ENCODE data around the gene AGMAT. TPM values are rescaled to one million over a fixed set of nuclear protein-coding genes. Genes with fewer than 3 reads are reported as not detected.

Gene AGMAT
- total and polyA plus RNA-seq, 2 donors (not counting 1 experiment from before 2014, with no cell fraction given) = 0.52 to 1.2 TPM

DNA sequence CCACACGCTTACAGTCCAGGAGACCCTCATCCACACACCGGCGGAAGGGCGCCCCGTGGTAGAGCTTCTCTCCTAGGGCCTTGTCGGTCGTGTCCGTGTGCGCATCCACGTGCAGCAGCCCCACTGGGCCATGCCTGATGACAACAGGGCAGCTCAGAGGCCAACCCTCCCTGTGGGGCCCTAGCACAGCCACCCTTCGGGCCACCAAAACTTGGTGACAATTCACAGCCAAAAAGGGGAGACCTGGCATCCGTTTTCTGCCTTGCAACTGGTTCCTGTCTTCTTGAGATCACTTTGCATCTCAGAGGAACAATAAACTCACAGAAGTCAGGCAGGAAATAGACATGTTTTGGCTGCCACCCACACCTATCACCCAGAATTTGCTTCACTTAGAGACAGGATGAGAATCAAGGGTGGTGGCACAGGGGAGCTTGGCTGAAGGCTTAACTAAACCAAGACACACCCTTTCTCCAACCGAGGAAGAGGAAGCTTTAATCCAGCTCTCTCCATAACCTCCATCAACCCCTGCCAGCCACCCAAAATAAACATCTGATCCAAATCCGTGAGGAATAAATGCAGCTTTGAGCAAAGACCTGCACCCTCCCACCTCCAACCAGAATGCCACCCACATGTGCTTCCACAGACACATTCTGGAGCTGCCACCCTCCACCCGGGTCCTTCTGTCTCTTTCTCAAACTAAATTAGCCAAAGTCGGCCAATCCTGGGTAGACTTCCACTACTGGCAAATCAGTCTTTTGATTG lies 5.7 kb downstream of the AGMAT start:
- H2AFZ ChIP-seq (ENCODE audit: low read length) = no peak overlapping the region
- TF ChIP-seq, protein P1, sequence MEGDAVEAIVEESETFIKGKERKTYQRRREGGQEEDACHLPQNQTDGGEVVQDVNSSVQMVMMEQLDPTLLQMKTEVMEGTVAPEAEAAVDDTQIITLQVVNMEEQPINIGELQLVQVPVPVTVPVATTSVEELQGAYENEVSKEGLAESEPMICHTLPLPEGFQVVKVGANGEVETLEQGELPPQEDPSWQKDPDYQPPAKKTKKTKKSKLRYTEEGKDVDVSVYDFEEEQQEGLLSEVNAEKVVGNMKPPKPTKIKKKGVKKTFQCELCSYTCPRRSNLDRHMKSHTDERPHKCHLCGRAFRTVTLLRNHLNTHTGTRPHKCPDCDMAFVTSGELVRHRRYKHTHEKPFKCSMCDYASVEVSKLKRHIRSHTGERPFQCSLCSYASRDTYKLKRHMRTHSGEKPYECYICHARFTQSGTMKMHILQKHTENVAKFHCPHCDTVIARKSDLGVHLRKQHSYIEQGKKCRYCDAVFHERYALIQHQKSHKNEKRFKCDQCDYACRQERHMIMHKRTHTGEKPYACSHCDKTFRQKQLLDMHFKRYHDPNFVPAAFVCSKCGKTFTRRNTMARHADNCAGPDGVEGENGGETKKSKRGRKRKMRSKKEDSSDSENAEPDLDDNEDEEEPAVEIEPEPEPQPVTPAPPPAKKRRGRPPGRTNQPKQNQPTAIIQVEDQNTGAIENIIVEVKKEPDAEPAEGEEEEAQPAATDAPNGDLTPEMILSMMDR (conservative IDR thresholded peaks at IDR 0.05 in 1 of 2, IDR thresholded peaks at IDR 0.05 in 1 of 2; ENCODE audit: low read depth in 1 of 2, low read length in 2 of 2) = no peak
- no peak for TF ChIP-seq EZH2 (IDR thresholded peaks at IDR 0.05; ENCODE audit: low read length, missing control alignments)
- no peak overlapping the region for H3K4me3 ChIP-seq (replicated peaks in 1 of 4; ENCODE audit: control extremely low read depth in 1 of 4, insufficient read depth in 1 of 4, low read depth in 3 of 4, low read length in 4 of 4)
- H3K27ac ChIP-seq (ENCODE audit: insufficient read depth, low read length) = no peak overlapping the region
- no peak overlapping the region for H3K9ac ChIP-seq (ENCODE audit: insufficient read depth, low read length)
- no peaks in the 10 kb centered on the region for H4K20me1 ChIP-seq (ENCODE audit: control insufficient read depth, extremely low read depth, insufficient read depth, low read length)
- no peak overlapping the region for H3K4me2 ChIP-seq (ENCODE audit: extremely low read depth, insufficient read depth, low read length)
- H3K79me2 ChIP-seq (ENCODE audit: control insufficient read depth, insufficient read depth, low read length) = no peaks in the 10 kb centered on the region
- H3K36me3 ChIP-seq (ENCODE audit: control insufficient read depth, insufficient read depth, low read length) = no peaks in the 10 kb centered on the region
- no peaks in the 10 kb centered on the region for H3K4me1 ChIP-seq (ENCODE audit: control insufficient read depth, extremely low read depth, insufficient read depth, low read length)
- no peaks in the 10 kb centered on the region for H3K27me3 ChIP-seq (ENCODE audit: control insufficient read depth, insufficient read depth, low read length)
- no peaks in the 10 kb centered on the region for H3K9me3 ChIP-seq (ENCODE audit: control insufficient read depth, insufficient read depth, low read depth, low read length)
- DNase-seq (ENCODE audit: low read depth in 2 of 2) = no peak

DNA sequence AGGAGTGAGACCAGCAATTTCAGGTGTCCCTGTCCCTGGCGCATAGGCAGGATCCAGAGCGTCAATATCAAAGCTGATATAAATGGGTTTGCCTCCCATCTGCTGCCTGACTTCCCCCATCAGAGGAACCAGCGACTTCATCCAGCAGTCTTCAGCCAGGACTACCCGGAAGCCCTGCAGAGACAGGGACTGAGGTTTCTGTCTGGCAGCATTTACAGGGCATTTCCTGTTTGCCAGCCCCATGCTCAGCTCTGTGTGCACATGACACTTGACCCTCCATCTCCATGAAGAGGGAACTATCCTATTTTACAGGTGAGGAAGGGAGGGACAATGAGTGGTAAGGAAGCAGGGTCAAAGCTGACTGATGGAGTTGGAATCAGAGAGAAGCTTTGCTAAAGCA lies 7.2 kb downstream of the AGMAT start:
- TF ChIP-seq, protein P1 (conservative IDR thresholded peaks at IDR 0.05 in 1 of 2, IDR thresholded peaks at IDR 0.05 in 1 of 2; ENCODE audit: low read depth in 1 of 2, low read length in 2 of 2) = no peak
- TF ChIP-seq EZH2 (IDR thresholded peaks at IDR 0.05; ENCODE audit: low read length, missing control alignments) = no peak
- Histone ChIP-seq H3K9ac (ENCODE audit: insufficient read depth, low read length) (no peak overlapping the region), H3K9me3 (ENCODE audit: control insufficient read depth, insufficient read depth, low read depth, low read length) (no peaks in the 10 kb centered on the region), H3K4me1 (ENCODE audit: control insufficient read depth, extremely low read depth, insufficient read depth, low read length) (no peaks in the 10 kb centered on the region), H3K27ac (ENCODE audit: insufficient read depth, low read length) (no peak overlapping the region), H2AFZ (ENCODE audit: low read length) (no peak overlapping the region), H4K20me1 (ENCODE audit: control insufficient read depth, extremely low read depth, insufficient read depth, low read length) (no peaks in the 10 kb centered on the region), H3K4me3 (replicated peaks in 1 of 4; ENCODE audit: control extremely low read depth in 1 of 4, insufficient read depth in 1 of 4, low read depth in 3 of 4, low read length in 4 of 4) (no peak overlapping the region), H3K27me3 (ENCODE audit: control insufficient read depth, insufficient read depth, low read length) (no peaks in the 10 kb centered on the region), H3K4me2 (ENCODE audit: extremely low read depth, insufficient read depth, low read length) (no peak overlapping the region), H3K79me2 (ENCODE audit: control insufficient read depth, insufficient read depth, low read length) (no peaks in the 10 kb centered on the region), H3K36me3 (ENCODE audit: control insufficient read depth, insufficient read depth, low read length) (no peaks in the 10 kb centered on the region)
- no peak for DNase-seq (ENCODE audit: low read depth in 2 of 2)

DNA sequence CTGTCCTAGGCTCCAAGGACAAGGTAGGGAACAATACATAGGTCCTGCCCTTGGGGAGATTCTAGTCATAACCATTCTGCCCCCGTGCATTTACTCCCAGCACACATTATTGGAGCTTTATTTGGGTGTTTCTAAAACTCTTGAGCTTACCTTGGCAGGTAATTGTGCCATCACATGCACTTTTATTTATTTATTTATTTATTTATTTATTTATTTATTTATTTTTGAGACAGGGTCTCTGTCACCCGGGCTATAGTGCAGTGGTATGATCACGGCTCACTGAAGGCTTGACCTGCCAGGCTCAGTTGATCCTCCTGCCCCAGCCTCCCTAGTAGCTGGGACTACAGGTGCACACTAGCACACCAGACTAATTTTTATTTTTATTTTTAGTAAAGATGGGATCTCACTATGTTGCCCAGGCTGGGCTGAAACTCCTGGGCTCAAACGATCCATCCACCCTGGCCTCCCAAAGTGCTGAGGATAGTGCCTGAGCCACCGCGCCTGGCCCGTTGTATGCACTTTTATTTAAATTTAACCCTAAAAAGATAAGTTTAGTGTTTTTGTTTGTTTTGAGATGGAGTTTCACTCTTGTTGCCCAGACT lies 9.2 kb downstream of the AGMAT start:
- Histone ChIP-seq H2AFZ (ENCODE audit: low read length) (no peak overlapping the region), H3K4me2 (ENCODE audit: extremely low read depth, insufficient read depth, low read length) (no peak overlapping the region), H3K9ac (ENCODE audit: insufficient read depth, low read length) (no peak overlapping the region), H3K27ac (ENCODE audit: insufficient read depth, low read length) (no peak overlapping the region), H3K27me3 (ENCODE audit: control insufficient read depth, insufficient read depth, low read length) (no peaks in the 10 kb centered on the region), H4K20me1 (ENCODE audit: control insufficient read depth, extremely low read depth, insufficient read depth, low read length) (no peaks in the 10 kb centered on the region), H3K4me3 (replicated peaks in 1 of 4; ENCODE audit: control extremely low read depth in 1 of 4, insufficient read depth in 1 of 4, low read depth in 3 of 4, low read length in 4 of 4) (no peak overlapping the region), H3K36me3 (ENCODE audit: control insufficient read depth, insufficient read depth, low read length) (no peaks in the 10 kb centered on the region), H3K4me1 (ENCODE audit: control insufficient read depth, extremely low read depth, insufficient read depth, low read length) (no peaks in the 10 kb centered on the region), H3K9me3 (ENCODE audit: control insufficient read depth, insufficient read depth, low read depth, low read length) (no peaks in the 10 kb centered on the region), H3K79me2 (ENCODE audit: control insufficient read depth, insufficient read depth, low read length) (no peaks in the 10 kb centered on the region)
- TF ChIP-seq EZH2 (IDR thresholded peaks at IDR 0.05; ENCODE audit: low read length, missing control alignments) = no peak
- TF ChIP-seq, protein P1 (conservative IDR thresholded peaks at IDR 0.05 in 1 of 2, IDR thresholded peaks at IDR 0.05 in 1 of 2; ENCODE audit: low read depth in 1 of 2, low read length in 2 of 2) = no peak
- no peak for DNase-seq (ENCODE audit: low read depth in 2 of 2)
